Type B pancreatic cell (in vitro differentiated cells): ENCODE measurements around the gene BDP1. TPM values are rescaled to one million over a fixed set of nuclear protein-coding genes. Genes with fewer than 3 reads are reported as not detected.
A peak's percentile ranks its signal among the peaks of the same experiment; 100 is the strongest.

Experiments
- DNase-seq: peaks from one replicate; pipeline ENCODE4 v3.0.0; 2021; ENCODE audit warnings: mixed read lengths; ENCODE audit not compliant: unreplicated experiment; ENCODE audit errors: extremely low spot score
- H3K27ac Mint-ChIP-seq: 2 replicates; pipeline ENCODE4 v1.8.0; 2021; ENCODE audit warnings: mild to moderate bottlenecking, mixed read lengths
- H3K27me3 Mint-ChIP-seq: 2 replicates; pipeline ENCODE4 v1.8.0; 2021; ENCODE audit warnings: mixed read lengths
- H3K36me3 Mint-ChIP-seq: 2 replicates; pipeline ENCODE4 v1.8.0; 2021; ENCODE audit warnings: mixed read lengths
- H3K4me1 Mint-ChIP-seq: one replicate; pipeline ENCODE4 v1.8.0; 2021; ENCODE audit warnings: mixed read lengths; ENCODE audit not compliant: unreplicated experiment
- H3K4me3 Mint-ChIP-seq: 2 replicates; pipeline ENCODE4 v1.8.0; 2021; ENCODE audit warnings: mild to moderate bottlenecking, mixed read lengths
- H3K9me3 Mint-ChIP-seq: 2 replicates; pipeline ENCODE4 v1.8.0; 2021; ENCODE audit warnings: mixed read lengths
- CTCF ChIP-seq: fragments of 200-600 bp; sonication (generic); conservative IDR thresholded peaks from 2 replicates; pipeline ENCODE4 v1.5.0; 2021; ENCODE audit warnings: antibody characterized with exemption, mild to moderate bottlenecking
- total RNA-seq: library from RNA; stranded (reverse); gene quantifications from 2 replicates; pipeline ENCODE4 v1.2.1, GENCODE V29; 2021; ENCODE audit warnings: low replicate concordance

Gene BDP1
- total RNA-seq, 1 donor from 2014 or later: 31.0 TPM

DNA sequence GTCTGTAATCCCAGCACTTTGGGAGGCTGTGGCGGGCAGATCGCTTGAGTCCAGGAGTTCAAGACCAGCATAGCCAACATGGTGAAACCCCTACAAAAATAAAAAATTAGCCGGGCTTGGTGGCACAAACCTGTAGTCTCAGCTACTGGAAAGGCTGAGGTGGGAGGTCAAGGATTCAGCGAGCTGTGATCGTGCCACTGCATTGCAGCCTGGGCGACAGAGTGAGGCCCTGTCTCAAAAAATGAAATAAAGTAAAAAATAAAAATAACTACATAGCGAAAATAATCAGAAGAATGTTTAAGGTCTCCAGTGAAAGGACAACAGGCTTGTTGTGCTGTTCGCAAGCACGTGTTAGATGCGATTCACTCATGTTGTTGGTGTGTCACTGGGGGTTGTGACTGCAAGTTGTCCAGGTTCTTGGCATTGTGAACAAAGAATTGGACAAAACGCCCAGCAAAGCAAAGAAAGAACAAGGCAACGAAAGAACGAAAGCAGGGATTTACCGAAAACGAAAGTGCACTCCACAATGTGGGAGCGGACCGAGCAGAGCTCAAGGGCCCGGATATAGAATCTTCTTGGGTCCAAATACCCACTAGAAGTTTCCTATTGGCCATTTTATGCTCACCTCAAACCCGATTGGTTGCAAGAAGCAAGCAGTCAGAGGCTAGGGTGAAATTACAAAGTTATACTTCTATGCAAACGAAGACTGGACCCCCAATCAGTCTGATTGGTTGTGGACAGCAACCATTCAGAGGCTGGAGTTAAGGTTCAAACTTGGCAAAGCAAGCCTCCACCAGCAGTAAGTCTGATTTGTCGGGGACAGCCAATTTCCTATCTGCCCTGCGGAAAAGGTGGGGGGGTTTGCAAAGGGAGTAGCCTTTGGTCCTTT, 130.8 kb downstream of the BDP1 start:
- H3K27me3 Mint-ChIP-seq: no peaks in the 10 kb centered on the region
- peak overlapping the region; percentile 91 for H3K27ac Mint-ChIP-seq
- peak overlapping the region; percentile 96 for H3K4me3 Mint-ChIP-seq
- H3K9me3 Mint-ChIP-seq: no peaks in the 10 kb centered on the region
- no peak for DNase-seq
- peaks cover 7% of the 10 kb centered on the region for H3K36me3 Mint-ChIP-seq
- H3K4me1 Mint-ChIP-seq: peaks cover 22% of the 10 kb centered on the region
- no peak for TF ChIP-seq CTCF

DNA sequence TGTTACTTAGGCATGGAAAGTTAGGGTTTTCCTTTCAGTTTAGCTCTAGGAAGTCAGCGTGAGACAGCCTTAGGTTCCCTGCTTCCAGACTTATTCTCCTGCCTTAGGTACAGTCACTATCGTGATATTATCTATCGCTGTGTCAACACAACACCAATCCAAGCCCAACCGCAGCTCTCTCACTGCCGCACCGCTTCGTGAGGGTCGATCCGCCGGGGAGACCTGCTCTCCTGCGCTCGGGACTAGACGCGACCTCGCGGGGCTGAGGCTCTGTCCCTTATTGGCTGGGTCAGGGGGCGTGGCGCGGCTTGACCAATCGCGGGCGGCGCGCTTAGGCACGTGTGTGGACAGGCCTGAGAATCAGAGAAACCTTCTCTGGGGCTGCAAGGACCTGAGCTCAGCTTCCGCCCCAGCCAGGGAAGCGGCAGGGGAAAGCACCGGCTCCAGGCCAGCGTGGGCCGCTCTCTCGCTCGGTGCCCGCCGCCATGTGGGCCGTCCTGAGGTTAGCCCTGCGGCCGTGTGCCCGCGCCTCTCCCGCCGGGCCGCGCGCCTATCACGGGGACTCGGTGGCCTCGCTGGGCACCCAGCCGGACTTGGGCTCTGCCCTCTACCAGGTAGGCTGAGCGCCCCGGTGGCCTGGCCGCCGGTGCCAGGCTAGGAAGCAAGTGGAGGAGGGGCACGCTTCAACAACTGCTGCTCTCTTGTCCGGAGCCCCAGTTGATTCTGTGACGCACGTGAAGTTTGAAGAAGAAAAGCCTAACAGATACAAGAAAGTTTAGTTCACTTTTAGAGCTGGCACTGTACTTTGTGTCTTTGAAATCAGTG, 131.7 kb downstream of the BDP1 start, which contains the start of gene MCCC2:
Gene MCCC2, plus strand, starts transcription at position 400 of the 825 bp plus-strand sequence. Its CDS starts 86 bp downstream, at position 486.
- H3K27me3 Mint-ChIP-seq: no peaks in the 10 kb centered on the region

DNA sequence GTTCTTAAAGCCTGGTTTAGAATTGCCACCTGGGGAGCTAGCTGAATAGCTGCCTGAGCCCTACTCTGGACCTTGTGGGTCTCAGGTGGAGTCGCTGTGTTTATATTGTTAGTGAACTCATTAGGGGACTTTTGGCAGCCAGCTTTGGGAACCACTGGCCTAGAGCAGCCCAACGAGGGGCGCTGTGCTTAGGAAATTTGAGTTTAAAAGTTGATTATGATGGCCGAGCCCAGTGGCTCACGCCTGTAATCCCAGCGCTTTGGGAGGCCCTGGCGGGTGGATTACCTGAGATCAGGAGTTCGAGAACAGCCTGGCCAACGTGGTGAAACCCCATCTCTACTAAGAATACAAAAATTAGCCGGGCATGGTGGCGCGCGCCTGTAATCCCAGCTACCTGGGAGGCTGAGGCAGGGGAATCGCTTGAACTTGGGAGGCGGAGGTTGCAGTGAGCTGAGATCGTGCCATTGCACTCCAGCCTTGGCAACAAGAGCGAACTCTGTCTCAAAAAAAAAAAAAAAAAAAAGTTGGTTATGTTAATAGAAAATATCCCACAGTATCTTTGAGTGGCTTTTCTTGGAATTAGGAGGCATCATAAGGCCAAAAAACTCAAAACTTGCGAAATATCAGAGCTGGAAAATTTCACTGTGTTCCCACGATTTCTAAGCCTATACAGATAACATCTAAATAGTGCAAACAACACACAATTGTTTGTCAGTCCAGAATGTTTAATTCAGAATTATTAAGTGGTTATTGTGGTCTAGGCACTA, 132.5 kb downstream of the BDP1 start:
- peaks cover 12% of the 10 kb centered on the region for H3K36me3 Mint-ChIP-seq
- TF ChIP-seq CTCF: no peak
- H3K4me3 Mint-ChIP-seq: peak overlapping the region; percentile 96
- no peaks in the 10 kb centered on the region for H3K9me3 Mint-ChIP-seq
- H3K4me1 Mint-ChIP-seq: peaks cover 22% of the 10 kb centered on the region
- DNase-seq: no peak
- H3K27ac Mint-ChIP-seq: peak overlapping the region; percentile 91
- no peaks in the 10 kb centered on the region for H3K27me3 Mint-ChIP-seq

More for the DNA sequence above, 131.7 kb downstream of the BDP1 start, which contains the start of gene MCCC2:
- Mint-ChIP-seq H3K4me3 (peak within 1 kb of the TSS; percentile 96), H3K27ac (peak within 1 kb of the TSS; percentile 91), H3K4me1 (peaks cover 22% of the 10 kb centered on the region), H3K36me3 (peaks cover 7% of the 10 kb centered on the region), H3K9me3 (no peaks in the 10 kb centered on the region)
- DNase-seq: peak; percentile 98
- TF ChIP-seq CTCF: no peak

DNA sequence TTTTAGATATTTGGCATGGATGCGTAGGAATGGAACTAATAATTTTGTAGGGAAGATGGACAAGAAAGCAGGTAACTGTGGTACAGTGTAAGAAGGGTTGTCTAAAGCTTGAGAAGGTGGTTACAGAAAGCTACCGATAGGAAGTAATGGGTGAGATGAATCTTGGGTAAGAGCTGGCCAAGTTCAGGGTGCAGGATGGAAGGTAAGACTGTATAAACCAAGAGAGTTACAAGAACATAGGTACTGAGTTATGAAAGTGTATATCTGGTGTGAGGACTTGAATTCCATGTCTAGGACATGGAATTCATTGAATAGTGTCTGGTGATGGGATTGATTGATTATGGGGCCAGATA, 133.1 kb downstream of the BDP1 start:
- Mint-ChIP-seq H3K4me3 (peak overlapping the region; percentile 96), H3K36me3 (peaks cover 12% of the 10 kb centered on the region), H3K27ac (no peak overlapping the region), H3K27me3 (no peaks in the 10 kb centered on the region), H3K4me1 (peaks cover 22% of the 10 kb centered on the region), H3K9me3 (no peaks in the 10 kb centered on the region)
- no peak for DNase-seq
- no peak for TF ChIP-seq CTCF

GRCh38 chr5:71589903-71590302, 134.5 kb downstream of the BDP1 start:
- Mint-ChIP-seq H3K27ac (no peak overlapping the region), H3K27me3 (no peaks in the 10 kb centered on the region), H3K4me3 (no peak overlapping the region), H3K9me3 (no peaks in the 10 kb centered on the region), H3K36me3 (peaks cover 12% of the 10 kb centered on the region), H3K4me1 (peaks cover 22% of the 10 kb centered on the region)
- no peak for DNase-seq
- no peak for TF ChIP-seq CTCF
